Raji (cell line): ENCODE data around the gene ZNF670.

Experiments used
- POLR2A ChIP-seq: IDR thresholded peaks from 2 replicates; pipeline ENCODE4 v1.6.1; 2011; ENCODE audit warnings: low read depth, low read length, control low read depth; ENCODE audit not compliant: insufficient read depth

ZNF670 gene

DNA sequence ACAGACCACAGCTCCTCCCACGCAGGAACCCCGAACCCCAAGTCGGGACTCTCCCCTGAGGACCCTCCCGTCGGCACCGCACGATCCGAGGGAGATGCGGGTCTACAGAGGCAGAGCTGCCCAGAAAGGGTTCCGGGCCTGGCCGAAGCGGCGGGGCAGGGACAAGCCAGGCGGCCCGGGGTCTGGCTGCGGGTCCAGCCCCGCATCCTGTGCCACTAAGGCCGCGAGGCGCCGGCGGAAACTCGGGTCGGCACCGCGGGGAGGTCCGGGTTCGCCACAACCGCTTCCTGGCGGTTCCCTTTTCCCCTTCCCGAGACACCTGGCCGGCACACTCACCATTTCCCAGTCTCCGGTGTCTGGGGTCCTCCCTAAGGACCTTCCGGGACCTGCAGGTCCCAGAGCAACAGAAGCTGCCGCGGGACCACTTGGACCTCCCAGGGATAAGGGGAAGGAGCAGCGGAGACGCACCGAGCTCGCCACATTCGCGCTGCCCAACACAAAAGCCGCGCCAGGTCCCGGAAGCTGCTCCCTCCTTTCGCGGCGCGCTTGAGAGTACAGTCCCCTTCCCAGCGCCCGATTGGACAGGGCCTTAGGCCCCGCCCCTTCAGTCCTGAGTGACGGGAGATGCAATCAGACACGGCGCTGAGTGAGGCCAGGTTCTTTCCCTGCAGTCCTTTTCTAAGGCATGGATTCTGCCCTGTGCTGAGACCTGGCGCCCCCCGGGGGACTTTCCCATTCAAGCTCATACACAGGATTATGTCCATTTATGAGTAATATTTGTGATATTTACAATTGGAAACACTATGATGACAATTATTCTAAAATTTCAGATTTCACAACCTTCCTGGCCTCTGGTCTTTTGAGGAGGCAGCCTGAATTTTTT, at the start of gene ZNF670:
Gene ZNF670 (minus strand): TSS at position 554 of the 883 bp plus-strand sequence. CDS start 215 bp downstream, at position 339.
- TF ChIP-seq POLR2A: peak; percentile 87

DNA sequence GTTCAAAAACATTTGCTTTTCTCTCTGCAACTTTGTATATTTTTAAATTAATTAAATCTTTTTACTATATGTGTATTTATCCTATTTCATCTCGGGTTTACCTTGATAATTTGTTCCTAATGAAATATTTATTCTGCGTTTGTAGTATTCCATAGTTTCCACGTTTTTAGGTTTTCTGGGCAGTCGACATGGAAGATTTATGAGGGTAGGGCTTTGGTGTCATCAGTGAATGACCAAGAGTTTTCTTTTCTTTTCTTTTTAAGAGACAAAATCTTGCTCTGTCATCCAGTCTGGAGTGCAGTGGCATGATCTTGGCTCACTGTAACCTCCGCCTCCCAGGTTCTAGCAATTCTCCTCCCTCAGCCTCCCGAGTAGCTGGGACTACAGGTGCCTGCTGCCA, 42.8 kb upstream of the ZNF670 start:
- no peak for TF ChIP-seq POLR2A

DNA sequence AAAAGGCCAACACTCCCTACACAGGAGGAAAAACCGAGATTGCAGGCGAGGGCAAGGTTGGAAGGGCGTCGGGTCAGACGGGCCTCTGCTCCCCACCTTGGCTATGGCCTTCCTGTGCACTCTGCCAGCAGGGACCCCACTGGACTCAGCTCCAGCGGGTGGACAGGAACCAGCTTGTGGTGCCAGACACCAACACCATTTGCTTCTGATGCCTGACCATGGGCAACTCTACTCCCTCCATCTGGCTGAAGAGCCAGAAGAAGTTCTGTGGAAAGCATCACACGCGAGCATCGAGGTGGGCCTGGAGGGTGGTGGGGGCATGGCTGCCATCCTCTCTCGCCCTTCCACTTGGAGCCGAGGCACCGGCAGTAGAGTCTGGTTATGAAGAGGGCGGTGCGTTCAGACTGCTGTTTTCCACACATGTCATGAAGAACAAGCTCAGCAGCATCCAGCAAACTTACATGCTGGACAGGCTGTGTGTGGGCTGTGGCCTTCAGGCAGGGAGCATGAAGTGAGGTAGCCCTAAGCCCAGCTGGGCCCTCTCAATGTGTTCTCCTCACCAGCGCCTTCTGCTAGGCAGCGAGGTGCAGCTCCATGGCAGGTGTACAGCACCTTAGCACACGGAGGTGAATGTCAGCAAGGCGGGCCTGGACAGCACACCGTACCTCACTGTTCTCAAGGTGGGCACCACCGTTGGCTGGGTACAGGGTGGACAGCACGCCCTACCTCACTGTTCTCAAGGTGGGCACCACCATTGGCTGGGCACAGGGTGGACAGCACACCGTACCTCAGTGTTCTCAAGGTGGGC, 41.2 kb upstream of the ZNF670 start:
- no peak for TF ChIP-seq POLR2A

DNA sequence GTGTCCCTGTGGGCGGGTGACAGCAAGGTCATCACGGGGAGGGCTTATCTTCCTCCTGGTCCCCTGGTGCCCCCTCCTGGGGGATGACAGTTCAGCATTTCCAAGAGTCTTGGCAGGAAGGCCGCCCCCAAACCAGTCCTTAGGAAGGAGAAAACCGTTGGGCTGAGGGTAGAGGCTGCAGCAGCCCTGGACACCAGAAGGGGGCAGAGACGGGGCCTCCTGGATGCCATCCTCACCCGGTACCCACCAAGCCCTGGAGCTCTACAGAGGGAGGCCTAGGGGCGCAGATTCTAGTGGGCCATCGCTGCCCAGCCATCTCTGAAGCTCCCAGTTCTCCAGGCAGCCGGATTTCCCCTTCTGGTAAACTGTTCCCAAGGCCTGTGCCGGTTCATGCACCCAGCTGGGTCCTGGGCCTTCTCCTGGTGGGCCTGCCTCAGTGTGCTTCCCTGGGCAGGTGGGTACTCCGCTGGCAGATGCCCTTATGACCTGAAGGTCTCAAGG, 40.4 kb upstream of the ZNF670 start:
- no peak for TF ChIP-seq POLR2A

DNA sequence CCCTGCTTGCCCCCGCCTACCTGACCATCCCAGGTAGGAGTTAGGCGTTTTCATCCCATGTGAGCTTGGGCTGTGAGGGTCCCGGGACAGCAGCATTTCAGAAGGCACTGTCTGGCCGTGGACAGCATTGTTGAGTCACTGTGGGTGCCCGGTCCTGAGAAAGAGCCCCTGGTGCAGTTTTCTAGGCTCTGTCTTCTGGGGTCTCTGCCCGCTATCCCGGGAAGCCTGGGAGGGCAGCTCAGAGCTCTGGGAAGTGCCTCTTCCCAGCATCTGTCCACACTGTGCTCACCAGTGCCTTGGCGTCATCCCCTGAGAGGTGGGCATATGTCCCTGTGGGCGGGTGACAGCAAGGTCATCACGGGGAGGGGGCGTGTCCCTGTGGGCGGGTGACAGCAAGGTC, 36.9 kb upstream of the ZNF670 start:
- no peak for TF ChIP-seq POLR2A

DNA sequence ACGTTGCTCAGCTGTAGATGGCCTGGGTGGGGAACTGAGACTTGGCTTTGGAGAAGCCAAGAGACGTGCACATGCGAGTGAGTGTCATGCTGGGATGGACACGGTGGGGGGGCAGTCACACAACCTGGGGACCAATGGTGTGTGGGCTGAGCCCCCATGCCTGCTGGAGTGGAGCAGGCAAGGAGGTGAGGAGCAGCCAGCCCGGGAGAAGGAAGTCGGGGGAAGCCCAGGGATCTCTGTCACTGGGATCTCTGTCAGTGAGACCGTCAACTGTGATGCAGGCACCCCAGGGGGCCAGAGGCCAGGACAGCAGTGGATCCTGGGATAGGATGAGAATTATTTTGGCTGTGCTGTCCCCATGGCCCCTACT, 36.5 kb upstream of the ZNF670 start:
- no peak for TF ChIP-seq POLR2A

DNA sequence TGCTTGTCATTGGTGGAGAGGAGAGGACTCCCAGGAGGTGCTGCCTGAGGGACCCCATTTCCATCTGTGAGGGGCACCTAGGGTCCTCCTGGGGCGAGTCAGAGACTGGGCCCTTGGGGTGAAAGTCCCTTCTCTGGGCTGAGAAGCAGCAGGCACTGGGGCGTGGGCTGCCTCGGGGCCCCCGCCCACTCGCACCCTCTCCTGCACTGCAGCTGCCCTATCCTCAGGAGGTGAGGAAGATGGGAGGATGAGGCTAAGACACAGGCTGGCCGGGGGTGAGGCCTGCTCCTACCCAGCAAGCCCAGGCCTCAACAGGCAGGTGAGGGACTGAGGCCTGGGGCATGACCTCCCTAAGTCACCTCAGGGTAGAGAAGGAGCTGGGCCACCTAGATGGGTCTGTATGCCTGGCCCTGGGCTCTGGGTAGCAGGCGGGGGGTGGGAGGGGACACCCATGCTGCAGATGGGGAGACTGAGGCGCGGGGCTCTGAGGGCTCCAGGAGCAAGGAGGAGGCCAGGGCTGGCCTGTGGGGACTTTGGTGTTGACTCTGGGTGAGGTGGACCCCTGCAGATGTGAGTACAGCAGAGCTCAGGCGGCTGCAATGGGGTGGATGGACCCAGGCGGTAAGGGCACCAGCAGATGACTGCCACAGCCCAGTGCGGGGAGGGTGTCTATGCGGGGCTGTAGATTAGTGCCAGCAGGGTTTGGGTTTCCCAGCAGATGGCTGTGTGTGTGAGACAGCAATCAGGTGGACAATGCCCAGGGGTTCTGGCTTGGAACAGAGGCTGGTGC, 35.9 kb upstream of the ZNF670 start:
- TF ChIP-seq POLR2A: no peak

DNA sequence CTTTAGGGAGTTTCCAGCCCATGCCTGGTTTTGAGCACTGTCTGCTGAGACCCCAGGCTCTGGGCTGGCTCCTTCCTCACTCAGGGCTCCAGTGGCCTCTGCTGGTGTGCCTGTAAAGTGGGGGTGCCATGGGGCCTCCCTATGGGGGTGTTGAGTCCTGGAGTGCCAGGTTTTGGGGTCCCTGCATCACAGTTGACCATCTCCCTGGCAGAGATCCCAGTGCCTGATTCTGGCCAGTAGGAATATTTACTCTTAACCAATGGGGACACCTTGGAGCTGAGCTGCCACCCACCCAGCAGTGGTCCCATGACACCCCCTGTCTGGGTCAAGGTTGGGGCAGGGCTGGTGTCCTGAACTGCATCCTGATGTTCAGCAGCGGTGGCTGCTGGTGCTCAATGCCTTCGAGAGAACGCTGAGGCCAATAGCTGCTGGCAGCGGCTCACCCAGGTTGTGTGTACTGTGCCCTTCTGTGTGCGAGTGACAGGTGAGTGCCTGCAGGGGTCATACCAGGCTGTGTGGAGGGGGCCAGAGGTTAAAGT, 35.2 kb upstream of the ZNF670 start:
- no peak for TF ChIP-seq POLR2A

DNA sequence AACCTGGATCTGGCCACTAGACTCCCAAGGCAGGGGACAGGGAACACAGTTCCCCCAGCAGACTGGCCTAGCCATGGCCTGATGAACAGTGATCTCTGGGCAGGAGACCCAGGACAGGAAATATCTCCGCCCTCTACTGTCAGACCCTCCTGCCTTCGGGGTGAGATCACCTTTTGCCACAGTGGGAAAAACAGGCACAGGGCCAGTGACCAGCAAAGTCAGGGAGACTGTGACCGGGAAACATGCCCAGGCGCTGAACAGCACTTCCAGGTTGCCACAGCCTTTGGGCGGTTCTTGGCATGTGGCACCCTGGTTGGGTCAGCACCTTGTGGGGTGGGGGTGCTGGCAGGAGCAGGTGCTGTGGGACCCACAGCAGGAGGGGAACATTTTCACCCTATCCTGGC, 34.5 kb upstream of the ZNF670 start:
- no peak for TF ChIP-seq POLR2A

DNA sequence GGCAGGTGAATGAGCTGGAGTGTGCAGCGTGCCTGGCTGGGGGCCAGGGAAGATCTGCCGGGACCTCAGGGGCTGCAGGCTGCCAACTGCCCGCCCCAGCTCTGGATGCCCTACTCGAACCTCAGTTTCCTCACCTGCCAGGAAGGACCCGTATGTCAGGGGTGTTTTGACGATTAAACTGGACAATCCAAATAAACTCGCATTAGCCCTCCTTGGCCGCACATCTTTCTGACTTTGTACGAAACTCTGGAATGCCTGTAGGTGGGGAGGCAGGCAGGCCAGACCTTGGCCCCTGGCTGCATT, 33.8 kb upstream of the ZNF670 start:
- no peak for TF ChIP-seq POLR2A

DNA sequence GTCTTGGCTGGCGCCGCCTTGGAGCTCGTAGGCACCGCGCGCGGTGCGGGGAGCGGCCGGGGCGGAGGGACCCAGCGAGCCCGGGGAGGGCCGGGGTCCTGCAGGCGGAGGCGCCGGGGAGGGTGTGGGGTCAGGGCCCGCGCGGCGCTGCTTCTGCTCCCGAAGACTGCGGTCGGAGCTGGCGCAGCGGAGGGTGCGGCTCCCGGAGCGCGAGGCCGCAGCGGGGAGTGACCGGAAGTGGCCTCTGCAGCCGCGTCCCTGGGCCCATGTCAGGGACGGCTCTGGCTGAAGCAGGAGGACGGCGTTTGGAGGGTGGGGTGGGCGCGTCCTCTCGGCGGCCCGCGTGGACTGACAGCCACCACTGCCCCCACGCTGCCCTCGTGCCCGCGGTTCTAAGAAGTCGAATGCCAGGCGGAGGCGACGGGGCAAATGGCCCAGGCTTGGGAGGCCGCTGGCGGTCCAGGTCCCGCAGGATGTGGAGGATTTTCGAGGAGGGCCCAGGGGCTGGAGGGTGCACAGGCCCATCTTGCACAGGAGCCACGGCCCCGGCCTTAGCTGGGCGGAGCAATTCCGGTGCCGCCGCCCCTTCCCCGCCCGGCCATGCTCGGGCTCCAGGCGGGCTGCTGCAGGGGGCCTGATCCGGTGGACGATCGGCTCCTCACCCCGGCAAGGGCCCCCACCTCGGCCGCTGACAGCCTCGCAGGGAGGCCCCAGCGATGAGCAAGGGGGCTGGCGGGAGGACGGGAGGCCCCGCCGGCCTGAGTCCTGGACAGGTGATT, 33.3 kb upstream of the ZNF670 start:
- TF ChIP-seq POLR2A: no peak

DNA sequence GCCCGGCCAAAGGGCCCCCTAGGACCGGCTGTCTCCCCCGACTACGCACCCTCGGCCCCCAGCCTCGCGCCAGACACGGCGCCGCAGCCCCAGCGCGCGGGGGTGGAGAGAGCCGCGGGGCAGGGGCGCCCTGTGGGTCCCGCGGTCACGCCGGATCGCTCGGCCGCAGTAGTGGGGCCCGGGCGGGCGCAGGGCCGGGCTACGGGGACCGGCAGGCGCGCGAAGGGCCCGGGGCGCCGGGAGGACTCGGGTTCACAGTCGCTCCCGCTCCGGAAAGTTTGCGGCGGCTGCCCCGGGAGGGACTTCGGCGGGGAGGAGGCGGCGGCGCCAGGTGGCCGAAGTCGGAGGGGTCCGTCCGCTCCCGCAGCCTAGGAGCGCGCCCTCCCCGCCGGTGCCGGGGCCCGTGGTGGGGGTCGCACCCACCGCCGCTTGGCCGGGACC, 32.7 kb upstream of the ZNF670 start:
- no peak for TF ChIP-seq POLR2A

DNA sequence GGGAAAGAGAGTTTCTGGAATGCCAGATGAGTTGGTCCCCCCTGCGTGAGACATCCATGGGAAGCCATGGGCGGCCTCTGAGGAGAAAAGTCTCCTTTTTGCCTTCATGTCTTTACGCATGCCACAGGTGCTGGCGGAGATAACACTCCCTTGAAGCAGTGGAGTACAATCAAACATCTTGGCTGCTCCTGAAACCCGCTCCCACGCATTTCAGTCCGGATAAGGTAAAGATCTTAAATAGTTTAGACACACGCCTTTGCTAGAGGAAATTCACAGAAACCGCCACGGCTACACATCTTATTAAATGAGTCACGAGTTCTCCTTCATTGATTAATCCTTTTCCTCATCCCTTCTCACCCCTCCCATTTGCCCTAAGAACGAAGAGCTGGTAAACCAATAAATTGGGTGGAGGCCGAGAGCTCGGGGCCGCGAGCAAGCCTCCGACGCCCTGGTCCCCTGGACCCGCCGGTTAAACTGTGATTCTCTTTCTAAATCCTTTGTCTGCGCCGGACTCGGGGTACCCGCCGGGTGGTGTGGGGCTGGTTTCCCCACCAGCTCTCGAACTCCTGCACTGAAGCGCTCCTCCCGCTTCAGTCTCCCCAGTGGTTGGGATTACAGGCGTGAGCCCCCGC, 32.1 kb upstream of the ZNF670 start:
- TF ChIP-seq POLR2A: no peak

DNA sequence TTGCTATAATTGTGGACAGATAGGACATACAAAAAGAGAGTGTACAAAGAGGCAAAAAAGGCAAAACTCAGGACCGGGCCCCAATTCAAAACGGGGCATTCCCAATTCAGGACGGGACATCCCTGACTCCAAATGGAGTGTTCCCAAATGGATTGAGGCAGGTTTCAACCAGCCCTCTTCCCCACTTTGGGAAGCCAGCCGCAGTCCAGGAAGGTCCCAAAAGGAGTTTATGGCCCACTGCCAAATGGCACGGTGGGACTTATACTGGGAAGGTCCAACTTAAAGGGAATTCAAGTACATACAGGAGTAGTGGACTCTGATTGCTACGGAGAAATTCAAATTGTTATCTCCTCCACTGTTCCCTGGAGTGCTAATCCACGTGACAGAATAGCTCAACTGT, 29.1 kb upstream of the ZNF670 start:
- TF ChIP-seq POLR2A: no peak

DNA sequence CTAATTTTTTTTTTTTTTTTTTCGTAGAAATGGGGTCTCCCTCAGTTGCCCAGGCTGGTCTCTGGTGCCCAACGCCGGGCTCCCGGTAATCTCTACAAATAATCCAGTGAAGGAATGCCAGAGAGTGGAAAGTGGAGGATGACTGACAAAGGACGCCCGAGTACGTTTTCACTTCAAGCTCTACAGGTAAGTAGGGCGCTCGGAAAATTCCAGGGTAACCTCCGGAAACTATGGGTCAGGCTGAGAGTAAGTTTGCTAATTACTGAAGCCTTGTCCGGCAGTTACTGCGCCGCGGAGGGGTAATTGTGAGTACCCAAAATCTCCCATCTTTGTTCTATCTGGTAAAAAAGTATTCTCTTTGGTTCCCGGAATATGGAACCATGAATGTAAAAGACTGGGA, 27.4 kb upstream of the ZNF670 start:
- TF ChIP-seq POLR2A: no peak
